SK-N-SH treated with all-trans-retinoic acid at 6 μM for 48 hours (cell line): ENCODE results near the gene RASL11B.

Source experiments
- ARNTL ChIP-seq: fragments of 450-650 bp; formaldehyde crosslinking; IDR thresholded peaks from 2 replicates; pipeline ENCODE4 v1.5.0; 2020; ENCODE audit warnings: low read depth, mild to moderate bottlenecking, moderate library complexity, borderline replicate concordance
- BACH2 ChIP-seq: fragments of 250-450 bp; sonication (Bioruptor Pico); IDR thresholded peaks from 2 replicates; pipeline ENCODE4 v1.9.0; 2021; ENCODE audit warnings: mild to moderate bottlenecking, borderline replicate concordance
- ESRRG ChIP-seq: fragments of 250-450 bp; sonication (Bioruptor Pico); IDR thresholded peaks from 2 replicates; pipeline ENCODE4 v1.6.1; 2021; ENCODE audit warnings: mild to moderate bottlenecking
- PATZ1 ChIP-seq: fragments of 250-450 bp; sonication (Bioruptor Pico); IDR thresholded peaks from 2 replicates; pipeline ENCODE4 v1.8.0; 2020; ENCODE audit warnings: mild to moderate bottlenecking, moderate library complexity, borderline replicate concordance
- POU6F1 ChIP-seq: fragments of 250-450 bp; sonication (Bioruptor Pico); IDR thresholded peaks from 2 replicates; pipeline ENCODE4 v1.8.0; 2021; ENCODE audit warnings: low read depth, mild to moderate bottlenecking, moderate library complexity, borderline replicate concordance
- SNAI2 ChIP-seq: fragments of 250-450 bp; sonication (Bioruptor Pico); IDR thresholded peaks from 2 replicates; pipeline ENCODE4 v1.5.0; 2020; ENCODE audit warnings: mild to moderate bottlenecking, moderate library complexity
- TCF4 ChIP-seq: fragments of 250-450 bp; sonication (Bioruptor Pico); IDR thresholded peaks from 2 replicates; pipeline ENCODE4 v1.8.0; 2021; ENCODE audit warnings: mild to moderate bottlenecking, moderate library complexity, borderline replicate concordance
- TOX ChIP-seq: fragments of 250-450 bp; sonication (Bioruptor Pico); IDR thresholded peaks from 2 replicates; pipeline ENCODE4 v1.8.0; 2021; ENCODE audit warnings: mild to moderate bottlenecking, moderate library complexity, borderline replicate concordance
- ZC3H10 ChIP-seq: fragments of 250-450 bp; sonication (Bioruptor Pico); IDR thresholded peaks from 2 replicates; pipeline ENCODE4 v1.5.1; 2021; ENCODE audit warnings: mild to moderate bottlenecking, moderate library complexity
- ZNF565 ChIP-seq: fragments of 450-650 bp; formaldehyde crosslinking; conservative IDR thresholded peaks from 2 replicates; pipeline ENCODE4 v1.5.0; 2020; ENCODE audit warnings: low read depth, mild to moderate bottlenecking, moderate library complexity
- ZNF70 ChIP-seq: fragments of 450-650 bp; formaldehyde crosslinking; IDR thresholded peaks from 2 replicates; pipeline ENCODE4 v1.5.0; 2020; ENCODE audit warnings: mild to moderate bottlenecking, moderate library complexity
- ZNF8 ChIP-seq: fragments of 450-650 bp; formaldehyde crosslinking; IDR thresholded peaks from 2 replicates; pipeline ENCODE4 v1.5.0; 2020; ENCODE audit warnings: mild to moderate bottlenecking, moderate library complexity
- TF ChIP-seq, protein P1 (sequence below): fragments of 250-450 bp; sonication (Bioruptor Pico); IDR thresholded peaks from 2 replicates; pipeline ENCODE4 v1.5.1; 2020; ENCODE audit warnings: low read depth, mild to moderate bottlenecking, moderate library complexity

DNA sequence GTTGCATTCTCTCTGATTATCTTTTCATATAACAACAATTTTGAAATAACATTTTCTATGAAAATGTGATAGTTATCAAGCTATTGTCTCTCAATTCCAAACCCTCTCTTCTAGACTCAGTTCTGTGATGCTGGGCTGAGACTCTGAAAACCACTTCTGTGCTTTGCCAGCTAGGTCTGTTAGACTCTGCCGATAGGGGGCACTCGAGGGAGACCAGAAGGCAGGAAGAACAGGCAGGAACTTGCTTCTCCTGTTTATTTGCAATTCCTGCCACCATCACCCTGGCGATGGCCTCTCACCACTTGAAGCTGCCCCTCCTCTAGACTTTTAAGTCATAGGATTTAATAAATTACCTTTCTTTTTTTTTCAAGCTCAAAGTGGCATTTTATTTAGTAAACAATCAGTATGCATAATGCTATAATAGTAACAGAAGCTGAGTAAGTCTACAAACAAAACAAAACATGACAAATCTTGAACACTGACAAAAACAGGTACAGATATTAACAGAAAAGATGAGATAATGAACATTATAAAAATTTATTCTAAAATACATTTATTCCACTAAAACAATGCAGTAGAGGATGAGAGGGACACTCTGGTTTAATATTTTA, 49.7 kb downstream of the RASL11B start:
- TF ChIP-seq ARNTL (no peak), POU6F1 (CRISPR knock-in tag) (no peak), TOX (no peak), TCF4 (no peak), ZNF565 (CRISPR knock-in tag) (no peak), ZNF8 (CRISPR knock-in tag) (no peak), ZNF70 (no peak), PATZ1 (CRISPR knock-in tag) (no peak), ZC3H10 (CRISPR knock-in tag) (no peak), ESRRG (CRISPR knock-in tag) (no peak), SNAI2 (CRISPR knock-in tag) (no peak), BACH2 (CRISPR knock-in tag) (no peak)
- TF ChIP-seq, protein P1, sequence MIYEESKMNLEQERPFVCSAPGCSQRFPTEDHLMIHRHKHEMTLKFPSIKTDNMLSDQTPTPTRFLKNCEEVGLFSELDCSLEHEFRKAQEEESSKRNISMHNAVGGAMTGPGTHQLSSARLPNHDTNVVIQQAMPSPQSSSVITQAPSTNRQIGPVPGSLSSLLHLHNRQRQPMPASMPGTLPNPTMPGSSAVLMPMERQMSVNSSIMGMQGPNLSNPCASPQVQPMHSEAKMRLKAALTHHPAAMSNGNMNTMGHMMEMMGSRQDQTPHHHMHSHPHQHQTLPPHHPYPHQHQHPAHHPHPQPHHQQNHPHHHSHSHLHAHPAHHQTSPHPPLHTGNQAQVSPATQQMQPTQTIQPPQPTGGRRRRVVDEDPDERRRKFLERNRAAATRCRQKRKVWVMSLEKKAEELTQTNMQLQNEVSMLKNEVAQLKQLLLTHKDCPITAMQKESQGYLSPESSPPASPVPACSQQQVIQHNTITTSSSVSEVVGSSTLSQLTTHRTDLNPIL (CRISPR knock-in tag): no peak
